Uterus (tissue), 2 donors: ENCODE results near the gene GALT.

ENCODE experiments used
- CTCF ChIP-seq, 4 experiments: fragments of 200-600 bp in 2 of 4; fragments of 450-650 bp in 2 of 4; sonication (generic) in 2 of 4; IDR thresholded peaks; one replicate each; pipeline ENCODE4 v1.5.1; 2016 to 2019; ENCODE audit warnings: antibody characterized with exemption in 4 of 4, mild to moderate bottlenecking in 2 of 4, moderate library complexity in 1 of 4
- POLR2A ChIP-seq, 2 donors: fragments of 450-650 bp; IDR thresholded peaks; one replicate each; pipeline ENCODE4 v1.6.1; 2016; ENCODE audit warnings: antibody characterized with exemption in 2 of 2, mild to moderate bottlenecking in 1 of 2, moderate library complexity in 1 of 2

- TF ChIP-seq CTCF (IDR thresholded peaks at IDR 0.05) (no peak), POLR2A (IDR thresholded peaks at IDR 0.05) (no peak)
Measured at GRCh38 chr9:34686231-34686630, 39.8 kb downstream of the GALT start.
